HepG2 (cell line): ENCODE results near the gene CYP4X1. TPM values are rescaled to one million over a fixed set of nuclear protein-coding genes. Genes with fewer than 3 reads are reported as not detected.
"Not testable (repeated sequence)": the region's sequence is repeated elsewhere in the genome, so short reads cannot be mapped to it uniquely, and the experiment has no call there.

Experiments used
- ATAC-seq: fragments of 200-7000 bp; cut with Tn5 transposase; 3 replicates; pipeline ENCODE4 v1.9.1; 2020; ENCODE audit warnings: mild to moderate bottlenecking, moderate library complexity
- BruUV-seq: library from RNA; stranded (reverse); fragments of 400-500 nt; replicated peaks from 2 replicates; lab custom pipeline; 2021; lab: Mats Ljungman, UMichigan
- CTCF ChIA-PET: fragments of 300-600 bp; formaldehyde crosslinking; extraction: SDS; loops from one replicate; lab custom pipeline; 2021; ENCODE audit warnings: low total read pairs, inconsistent platforms, low intra/inter-chr PET ratio; lab: Yijun Ruan, JAX
- POLR2A ChIA-PET: fragments of 350-600 bp; sonication (Branson Sonifier 250); formaldehyde crosslinking; loops from one replicate; lab custom pipeline; 2020; ENCODE audit warnings: antibody characterized with exemption, inconsistent platforms; lab: Yijun Ruan, JAX
- DNase-seq: peaks from one replicate; pipeline ENCODE4 v3.0.0-alpha.2; 2015; ENCODE audit warnings: low spot score
- FAIRE-seq: peaks from 3 replicates; lab custom pipeline; 2011; peaks lifted over from hg19 to GRCh38; lab: Jason Lieb, UNC
- H2AFZ ChIP-seq: one replicate; pipeline ENCODE4 v1.6.1; 2011; ENCODE audit warnings: low read length, inconsistent platforms
- H3K27ac ChIP-seq: fragments of 300-600 bp; 3 replicates; pipeline ENCODE4 v1.8.0; 2011; ENCODE audit warnings: mixed run types, mild to moderate bottlenecking, mixed read lengths, low read length, inconsistent platforms; ENCODE audit not compliant: insufficient read depth; ENCODE audit errors: extremely low read length
- H3K27me3 ChIP-seq, 2 experiments: fragments of 200-600 bp in 1 of 2; 2 replicates in 1 of 2; 3 replicates in 1 of 2; pipeline versions ENCODE4 v1.6.0 to v1.8.0; 2011; ENCODE audit warnings: low read length in 2 of 2, mild to moderate bottlenecking in 2 of 2, moderate library complexity in 2 of 2, inconsistent platforms in 1 of 2; ENCODE audit not compliant: insufficient read depth in 2 of 2, control insufficient read depth in 1 of 2
- H3K36me3 ChIP-seq, 2 experiments: fragments of 200-600 bp in 1 of 2; replicated peaks in 1 of 2; 2 replicates in 1 of 2; 3 replicates in 1 of 2; pipeline versions ENCODE4 v1.5.1 to v1.8.0; 2011; ENCODE audit warnings: low read length in 2 of 2, inconsistent platforms in 1 of 2; ENCODE audit not compliant: insufficient read depth in 2 of 2, control insufficient read depth in 1 of 2
- H3K4me1 ChIP-seq: 2 replicates; pipeline ENCODE4 v1.5.1; 2012; ENCODE audit warnings: low read length, inconsistent platforms; ENCODE audit not compliant: insufficient read depth
- H3K4me2 ChIP-seq: 2 replicates; pipeline ENCODE4 v1.6.0; 2011; ENCODE audit warnings: low read depth, low read length, inconsistent platforms
- H3K4me3 ChIP-seq, 3 experiments: fragments of 200-600 bp in 1 of 3; sonication (generic), shearing (Covaris generic) in 1 of 3; replicated peaks in 1 of 3; 2 replicates each; pipeline ENCODE4 v1.5.1; 2011 to 2016; ENCODE audit warnings: low read length in 3 of 3, inconsistent platforms in 2 of 3, low read depth in 2 of 3, mild to moderate bottlenecking in 2 of 3, control low read depth in 1 of 3, mixed read lengths in 1 of 3; ENCODE audit not compliant: insufficient read depth in 1 of 3
- H3K79me2 ChIP-seq: one replicate; pipeline ENCODE4 v1.6.1; 2011; ENCODE audit warnings: low read length, inconsistent platforms; ENCODE audit not compliant: insufficient read depth
- H3K9ac ChIP-seq: 2 replicates; pipeline ENCODE4 v1.6.0; 2011; ENCODE audit warnings: mild to moderate bottlenecking, low read depth, low read length, inconsistent platforms; ENCODE audit not compliant: insufficient read depth
- H3K9me3 ChIP-seq: 2 replicates; pipeline ENCODE4 v1.5.1; 2012; ENCODE audit warnings: mild to moderate bottlenecking, low read length
- H4K20me1 ChIP-seq: 2 replicates; pipeline ENCODE4 v1.6.0; 2011; ENCODE audit warnings: inconsistent platforms, mild to moderate bottlenecking, low read length, moderate library complexity; ENCODE audit not compliant: insufficient read depth
- SMC3 ChIP-seq: IDR thresholded peaks from 2 replicates; pipeline ENCODE4 v1.6.1; 2011; ENCODE audit warnings: low read length, improper control_type of control experiment
- STAG1 ChIP-seq: sonication (generic); formaldehyde crosslinking; IDR thresholded peaks from 2 replicates; pipeline ENCODE4 v1.4.0; 2020; ENCODE audit warnings: missing genetic modification reagents
- ZNF121 ChIP-seq: sonication (generic); formaldehyde crosslinking; IDR thresholded peaks from 2 replicates; pipeline ENCODE4 v1.5.0; 2020; ENCODE audit warnings: mild to moderate bottlenecking, missing genetic modification reagents
- WGBS: methylation state at CpG from one replicate; pipeline ENCODE4 v1.1.6; 2017; ENCODE audit warnings: low lambda C conversion rate; 5-methylcytosine and 5-hydroxymethylcytosine counted together
- in situ Hi-C: cut with HindIII; loops from 2 replicates; pipeline ENCODE4 v1.10.0; 2017; ENCODE audit warnings: low pct_unique_long_range_greater_than_20kb; ENCODE audit not compliant: extremely low pct_ligation_motif_present
- intact Hi-C: fragments of 100-400 bp; cut with micrococcal nuclease; formaldehyde crosslinking; loops from one replicate; pipeline ENCODE4 v1.10.0; 2022; ENCODE audit not compliant: unreplicated experiment
- polyA plus RNA-seq, 8 experiments: library from polyadenylated mRNA; depleted of rRNA in 3 of 8; stranded (reverse) in 7 of 8; unstranded in 1 of 8; fragments of >200 nt; fragmentation: Illumina TruSeq in 4 of 8; extraction: Trizol in 4 of 8; gene quantifications; 2 replicates each; pipeline versions ENCODE4 v1.2.1 to v1.2.3, GENCODE V29; 2011 to 2016; ENCODE audit warnings: low read depth in 4 of 8, missing spikeins in 1 of 8, mixed read lengths in 1 of 8; ENCODE audit not compliant: insufficient read depth in 1 of 8
- total RNA-seq, 5 experiments: library from RNA; depleted of rRNA; stranded (reverse); fragments of >200 nt; fragmentation: Illumina TruSeq; extraction: Trizol; gene quantifications; 2 replicates each; pipeline ENCODE4 v1.2.3, GENCODE V29; 2016; ENCODE audit warnings: low read depth in 1 of 5
- TF ChIP-seq, protein P1 (sequence below): sonication (generic); formaldehyde crosslinking; IDR thresholded peaks from 2 replicates; pipeline ENCODE4 v1.5.0; 2020; ENCODE audit warnings: mild to moderate bottlenecking, missing genetic modification reagents, moderate library complexity
- TF ChIP-seq, protein P2 (sequence below): sonication (generic); formaldehyde crosslinking; IDR thresholded peaks from 2 replicates; pipeline ENCODE4 v1.5.1; 2020; ENCODE audit warnings: mild to moderate bottlenecking, missing genetic modification reagents, moderate library complexity

CYP4X1 gene
- total and polyA plus RNA-seq, 2 of the 13 experiments (the other 11 are each of a cell fraction or from before 2014, with no cell fraction given) = 0.07 TPM; not detected in 1

- H3K4me3 ChIP-seq, H3K9me3 ChIP-seq, H3K27ac ChIP-seq, H3K9ac ChIP-seq, H3K79me2 ChIP-seq, H3K4me1 ChIP-seq, BruUV-seq, POLR2A ChIA-PET, FAIRE-seq, DNase-seq, ATAC-seq, H2AFZ ChIP-seq, H3K27me3 ChIP-seq, H3K36me3 ChIP-seq, H3K4me2 ChIP-seq, H4K20me1 ChIP-seq: not testable (repeated sequence)
- CTCF ChIA-PET = interaction anchor here (1.4 kb wide), 1 partner anchor 243 kb away, joined by 10 read pairs; no protein-coding TSS in a partner anchor
- intact Hi-C loops = loop anchor here (2.0 kb wide), 1 partner anchor 56 kb away; no protein-coding TSS in a partner anchor
- in situ Hi-C loops = loop anchor here (10.0 kb wide), 1 partner anchor 246 kb away; no protein-coding TSS in a partner anchor
- 44% methylated on average over 2 of the region's 2 CpGs for WGBS
Observed at GRCh38 chr1:46990541-46990940, 32.9 kb upstream of the CYP4X1 start.

- Histone ChIP-seq H3K27ac (no peak overlapping the region), H3K9ac (no peak overlapping the region), H3K79me2 (no peaks in the 10 kb centered on the region), H3K4me1 (no peaks in the 10 kb centered on the region), H4K20me1 (no peaks in the 10 kb centered on the region), H2AFZ (no peak overlapping the region), H3K36me3 (no peaks in the 10 kb centered on the region), H3K4me3 (no peak overlapping the region), H3K9me3 (no peaks in the 10 kb centered on the region), H3K27me3 (no peaks in the 10 kb centered on the region; a peak in 1 of 5 replicates), H3K4me2 (no peak overlapping the region)
- BruUV-seq = no TSS peak
- peak; percentile 67 for TF ChIP-seq SMC3
- TF ChIP-seq, protein P1, sequence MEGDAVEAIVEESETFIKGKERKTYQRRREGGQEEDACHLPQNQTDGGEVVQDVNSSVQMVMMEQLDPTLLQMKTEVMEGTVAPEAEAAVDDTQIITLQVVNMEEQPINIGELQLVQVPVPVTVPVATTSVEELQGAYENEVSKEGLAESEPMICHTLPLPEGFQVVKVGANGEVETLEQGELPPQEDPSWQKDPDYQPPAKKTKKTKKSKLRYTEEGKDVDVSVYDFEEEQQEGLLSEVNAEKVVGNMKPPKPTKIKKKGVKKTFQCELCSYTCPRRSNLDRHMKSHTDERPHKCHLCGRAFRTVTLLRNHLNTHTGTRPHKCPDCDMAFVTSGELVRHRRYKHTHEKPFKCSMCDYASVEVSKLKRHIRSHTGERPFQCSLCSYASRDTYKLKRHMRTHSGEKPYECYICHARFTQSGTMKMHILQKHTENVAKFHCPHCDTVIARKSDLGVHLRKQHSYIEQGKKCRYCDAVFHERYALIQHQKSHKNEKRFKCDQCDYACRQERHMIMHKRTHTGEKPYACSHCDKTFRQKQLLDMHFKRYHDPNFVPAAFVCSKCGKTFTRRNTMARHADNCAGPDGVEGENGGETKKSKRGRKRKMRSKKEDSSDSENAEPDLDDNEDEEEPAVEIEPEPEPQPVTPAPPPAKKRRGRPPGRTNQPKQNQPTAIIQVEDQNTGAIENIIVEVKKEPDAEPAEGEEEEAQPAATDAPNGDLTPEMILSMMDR (CRISPR knock-in tag) = peak; percentile 67
- no peak for TF ChIP-seq ZNF121 (CRISPR knock-in tag)
- TF ChIP-seq STAG1 (CRISPR knock-in tag) = peak; percentile 68
- TF ChIP-seq, protein P2, sequence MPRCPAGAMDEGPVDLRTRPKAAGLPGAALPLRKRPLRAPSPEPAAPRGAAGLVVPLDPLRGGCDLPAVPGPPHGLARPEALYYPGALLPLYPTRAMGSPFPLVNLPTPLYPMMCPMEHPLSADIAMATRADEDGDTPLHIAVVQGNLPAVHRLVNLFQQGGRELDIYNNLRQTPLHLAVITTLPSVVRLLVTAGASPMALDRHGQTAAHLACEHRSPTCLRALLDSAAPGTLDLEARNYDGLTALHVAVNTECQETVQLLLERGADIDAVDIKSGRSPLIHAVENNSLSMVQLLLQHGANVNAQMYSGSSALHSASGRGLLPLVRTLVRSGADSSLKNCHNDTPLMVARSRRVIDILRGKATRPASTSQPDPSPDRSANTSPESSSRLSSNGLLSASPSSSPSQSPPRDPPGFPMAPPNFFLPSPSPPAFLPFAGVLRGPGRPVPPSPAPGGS (CRISPR knock-in tag) = no peak
- 23% methylated on average over 13 of the region's 13 CpGs for WGBS
- intact Hi-C loops = loop anchor here (2.0 kb wide), 1 partner anchor 57 kb away; no protein-coding TSS in a partner anchor
- in situ Hi-C loops = loop anchor here (10.0 kb wide), 1 partner anchor 247 kb away; no protein-coding TSS in a partner anchor
- peak; percentile 65 for ATAC-seq
- ChIA-PET POLR2A (no interaction called here), CTCF (interaction anchor here (0.6 to 1.4 kb wide), 2 partner anchors 244 to 369 kb away, joined by 3 to 10 read pairs; no protein-coding TSS in a partner anchor)
- DNase-seq = peak; percentile 33
- FAIRE-seq = no peak
Observed at GRCh38 chr1:46991083-46991923, 32.2 kb upstream of the CYP4X1 start.
